Right lobe of liver (tissue), 6 donors: Measurements from ENCODE around the gene MYO15A. TPM values are rescaled to one million over a fixed set of nuclear protein-coding genes. Genes with fewer than 3 reads are reported as not detected.

Experiments
- ATAC-seq, 4 donors: fragments of 200-7000 bp; cut with Tn5 transposase; one replicate each; pipeline ENCODE4 v1.9.1; 2020; ENCODE audit warnings: mild to moderate bottlenecking in 4 of 4, moderate library complexity in 4 of 4
- DNase-seq, 3 donors: peaks; one replicate each; pipeline ENCODE4 v3.0.0-alpha.2; 2020
- H3K27ac ChIP-seq, 3 donors: fragments of 200-600 bp; one replicate each; pipeline ENCODE4 v1.8.0; 2022
- H3K27me3 ChIP-seq, 2 donors: fragments of 200-600 bp; one replicate each; pipeline ENCODE4 v1.8.0; 2022
- H3K36me3 ChIP-seq, 4 donors: fragments of 200-600 bp; sonication (generic) in 1 of 4; one replicate each; pipeline versions ENCODE4 v1.5.1 to v1.8.0; 2017 to 2022; ENCODE audit warnings: control low read depth in 1 of 4
- H3K4me1 ChIP-seq, 4 donors: fragments of 200-600 bp; sonication (generic) in 1 of 4; one replicate each; pipeline versions ENCODE4 v1.5.1 to v1.8.0; 2017 to 2022; ENCODE audit warnings: control low read depth in 1 of 4
- H3K4me3 ChIP-seq, 3 donors: fragments of 200-600 bp; one replicate each; pipeline ENCODE4 v1.8.0; 2022
- H3K9me3 ChIP-seq, 4 donors: fragments of 200-600 bp; sonication (generic) in 1 of 4; one replicate each; pipeline versions ENCODE4 v1.5.1 to v1.8.0; 2017 to 2022; ENCODE audit warnings: control low read depth in 1 of 4
- POLR2A ChIP-seq: fragments of 450-650 bp; IDR thresholded peaks from one replicate; pipeline ENCODE4 v1.6.1; 2017; ENCODE audit warnings: antibody characterized with exemption, mild to moderate bottlenecking
- WGBS: methylation state at CpG from one replicate; pipeline ENCODE4 v1.1.6; 2018; ENCODE audit warnings: low coverage, low lambda C conversion rate; ENCODE audit not compliant: insufficient coverage; ENCODE audit errors: missing lambda C conversion rate; 5-methylcytosine and 5-hydroxymethylcytosine counted together
- intact Hi-C, 2 donors: fragments of 100-400 bp; cut with DNase I; formaldehyde crosslinking; loops; one replicate each; pipeline versions ENCODE4 v1.11.2 to v1.14.1; 2022
- total RNA-seq, 6 experiments: library from RNA; depleted of rRNA in 2 of 6; stranded (reverse); fragments of >200 nt in 2 of 6; fragmentation: NEBNext Ultra II Directional in 3 of 6; extraction: Animal tissue kit (Norgen Biotek cat#: 25700) in 3 of 6; gene quantifications; one replicate each; pipeline versions ENCODE4 v1.1.0 to v1.2.4, GENCODE V29; 2016 to 2023
- TF ChIP-seq, protein P1 (sequence below), 4 donors: fragments of 200-600 bp in 3 of 4; fragments of 450-650 bp in 1 of 4; IDR thresholded peaks; one replicate each; pipeline versions ENCODE4 v1.5.1 to v1.8.0; 2016 to 2022; ENCODE audit warnings: antibody characterized with exemption in 4 of 4, mild to moderate bottlenecking in 2 of 4
- donor health status: DM: no; HTN: yes; CAD: no.
- donor health status: DM: no; HTN: no; CAD: no.
- donor health status: DM: no; HTN: no; CAD: no.
- donor health status: DM: no; HTN: yes; CAD: no.
- donor health status: DM: no; HTN: yes; CAD: no.

Gene MYO15A
- total RNA-seq, 6 experiments from 2014 or later: 0.19 to 6.2 (median 1.5) TPM

DNA sequence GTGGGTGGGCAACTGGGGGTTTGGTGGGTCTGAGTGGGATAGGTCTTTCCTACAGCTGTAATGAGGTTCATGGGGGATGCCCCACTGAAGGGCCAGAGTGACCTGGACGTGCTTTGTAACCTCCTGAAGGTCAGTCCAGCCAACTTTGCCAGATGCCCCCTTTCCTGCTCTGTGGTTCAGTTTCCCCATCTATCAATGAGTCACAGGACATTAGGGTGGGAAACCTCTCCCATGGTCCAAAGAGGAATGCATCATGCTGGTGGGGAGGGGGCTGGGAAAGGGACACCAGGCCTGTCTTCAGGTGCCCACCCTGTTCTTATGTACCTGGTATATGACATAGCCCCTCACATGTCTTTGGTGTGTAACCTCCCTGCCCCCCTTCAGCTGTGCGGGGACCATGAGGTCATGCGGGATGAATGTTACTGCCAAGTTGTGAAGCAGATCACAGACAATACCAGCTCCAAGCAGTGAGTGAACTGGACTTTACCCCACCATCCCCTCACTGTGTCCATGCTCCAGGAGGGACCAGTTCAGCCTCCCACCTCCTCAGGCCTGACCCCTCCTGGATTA is 51.1 kb downstream of the MYO15A start:
- Histone ChIP-seq H3K36me3 (no peaks in the 10 kb centered on the region), H3K9me3 (no peaks in the 10 kb centered on the region), H3K27me3 (no peaks in the 10 kb centered on the region), H3K4me1 (no peaks in the 10 kb centered on the region), H3K4me3 (no peak overlapping the region), H3K27ac (no peak overlapping the region)
- ATAC-seq: peak in 1 of 4 donors; percentile 55
- TF ChIP-seq, protein P1, sequence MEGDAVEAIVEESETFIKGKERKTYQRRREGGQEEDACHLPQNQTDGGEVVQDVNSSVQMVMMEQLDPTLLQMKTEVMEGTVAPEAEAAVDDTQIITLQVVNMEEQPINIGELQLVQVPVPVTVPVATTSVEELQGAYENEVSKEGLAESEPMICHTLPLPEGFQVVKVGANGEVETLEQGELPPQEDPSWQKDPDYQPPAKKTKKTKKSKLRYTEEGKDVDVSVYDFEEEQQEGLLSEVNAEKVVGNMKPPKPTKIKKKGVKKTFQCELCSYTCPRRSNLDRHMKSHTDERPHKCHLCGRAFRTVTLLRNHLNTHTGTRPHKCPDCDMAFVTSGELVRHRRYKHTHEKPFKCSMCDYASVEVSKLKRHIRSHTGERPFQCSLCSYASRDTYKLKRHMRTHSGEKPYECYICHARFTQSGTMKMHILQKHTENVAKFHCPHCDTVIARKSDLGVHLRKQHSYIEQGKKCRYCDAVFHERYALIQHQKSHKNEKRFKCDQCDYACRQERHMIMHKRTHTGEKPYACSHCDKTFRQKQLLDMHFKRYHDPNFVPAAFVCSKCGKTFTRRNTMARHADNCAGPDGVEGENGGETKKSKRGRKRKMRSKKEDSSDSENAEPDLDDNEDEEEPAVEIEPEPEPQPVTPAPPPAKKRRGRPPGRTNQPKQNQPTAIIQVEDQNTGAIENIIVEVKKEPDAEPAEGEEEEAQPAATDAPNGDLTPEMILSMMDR (IDR thresholded peaks at IDR 0.05): no peak
- no peak for TF ChIP-seq POLR2A
- intact Hi-C loops: no loop called here
- no peak for DNase-seq
- no CpG with 5 or more reads among the region's 3 CpGs for WGBS

DNA sequence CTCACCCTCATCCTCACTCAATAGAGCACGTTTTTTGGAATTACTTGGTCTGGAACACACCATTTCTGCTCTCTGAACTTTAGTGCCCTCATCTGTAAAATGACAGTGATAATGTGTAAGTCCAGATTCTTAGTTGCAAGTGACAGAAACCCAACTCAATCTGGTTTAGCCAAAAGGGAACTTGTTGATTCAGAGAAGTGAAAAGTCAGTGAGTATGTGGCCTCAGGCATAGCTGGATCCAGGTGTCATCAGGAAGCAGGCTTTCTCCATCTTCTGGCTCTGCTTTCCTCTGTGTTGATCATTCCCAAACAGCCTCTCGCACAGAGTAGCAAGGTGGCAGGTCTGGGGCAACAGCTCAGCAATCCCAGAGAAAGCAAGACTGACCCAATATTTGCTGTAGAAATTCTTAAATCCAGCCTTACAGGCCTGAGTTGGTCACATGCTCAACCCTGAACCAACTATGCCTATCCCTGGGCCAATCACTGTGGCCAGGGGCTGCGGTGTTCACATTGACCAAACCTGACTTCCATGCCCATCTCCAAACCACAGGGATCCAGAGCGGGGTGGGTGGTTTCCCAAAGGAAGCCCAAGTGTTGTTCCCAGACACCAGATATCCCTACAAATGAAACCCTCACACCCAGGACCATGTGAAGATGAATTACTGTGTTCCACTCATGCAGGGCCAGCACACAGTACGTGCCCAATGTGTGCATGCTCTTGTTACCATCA is 51.7 kb downstream of the MYO15A start:
- no peaks in the 10 kb centered on the region for H3K9me3 ChIP-seq
- TF ChIP-seq, protein P1 (IDR thresholded peaks at IDR 0.05): no peak
- no peak for TF ChIP-seq POLR2A
- 85% methylated on average over 2 of the region's 5 CpGs for WGBS
- H3K4me3 ChIP-seq: no peak overlapping the region
- no peaks in the 10 kb centered on the region for H3K4me1 ChIP-seq
- no peak for DNase-seq
- ATAC-seq: no peak
- no peak overlapping the region for H3K27ac ChIP-seq
- intact Hi-C loops: no loop called here
- no peaks in the 10 kb centered on the region for H3K36me3 ChIP-seq
- H3K27me3 ChIP-seq: no peaks in the 10 kb centered on the region

DNA sequence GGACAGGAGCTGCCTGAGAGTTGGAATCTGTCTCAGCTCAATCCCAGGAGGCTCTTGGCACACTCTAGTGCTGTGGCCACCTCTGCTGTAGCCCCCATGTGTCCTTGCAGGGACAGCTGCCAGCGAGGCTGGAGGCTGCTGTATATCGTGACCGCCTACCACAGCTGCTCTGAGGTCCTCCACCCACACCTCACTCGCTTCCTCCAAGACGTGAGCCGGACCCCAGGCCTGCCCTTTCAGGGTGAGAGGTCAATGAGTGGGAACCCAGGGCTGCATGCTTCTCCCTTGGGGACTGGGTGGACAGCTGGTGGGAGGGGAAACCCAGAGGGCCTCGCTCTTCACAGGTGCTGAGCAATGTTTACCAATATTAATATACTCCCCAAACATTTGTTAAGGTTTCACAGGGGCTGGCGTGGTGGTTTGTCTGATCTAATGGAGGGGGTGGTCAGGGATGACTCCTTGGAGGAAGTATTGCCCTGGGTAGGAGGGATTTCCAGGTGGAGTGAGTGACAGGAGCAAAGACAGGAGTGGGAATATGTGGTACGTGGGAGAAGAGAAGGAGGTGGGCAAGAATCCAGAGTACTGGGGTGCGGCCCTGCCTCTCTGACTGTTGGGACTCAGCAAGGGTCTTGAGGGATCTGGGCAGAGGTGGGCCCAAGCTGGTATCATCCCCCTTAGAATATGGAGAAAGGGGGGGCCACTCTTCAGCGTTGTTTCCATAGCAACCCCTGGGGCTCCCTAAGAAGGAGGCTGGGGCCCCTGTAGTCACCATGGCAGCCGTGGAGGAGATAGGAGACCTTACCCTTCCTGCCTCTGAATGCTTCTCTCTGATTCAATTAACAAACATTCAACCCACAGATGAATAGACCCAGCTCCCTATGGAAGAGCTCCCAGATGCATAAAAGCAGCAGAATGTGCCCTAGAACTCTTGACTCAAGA is 52.9 kb downstream of the MYO15A start:
- no peak for ATAC-seq
- H3K27me3 ChIP-seq: no peaks in the 10 kb centered on the region

DNA sequence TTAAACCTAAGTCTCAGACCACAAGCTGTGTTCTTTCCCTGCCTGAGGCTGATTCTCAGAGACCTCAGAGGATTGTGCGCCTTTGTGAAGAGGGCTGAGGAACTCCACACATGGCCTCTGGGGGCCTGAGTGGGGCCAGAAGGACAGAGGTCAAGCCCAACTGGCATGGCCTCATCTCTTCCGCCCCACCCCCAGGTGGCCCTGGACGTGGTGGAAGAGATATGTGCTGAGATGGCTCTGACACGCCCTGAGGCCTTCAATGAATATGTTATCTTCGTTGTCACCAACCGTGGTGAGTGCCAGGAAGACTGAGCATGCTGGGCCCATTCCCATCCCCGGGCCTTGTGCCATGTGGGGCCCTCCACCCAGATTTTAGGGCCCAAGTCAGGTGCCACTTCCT is 55.0 kb downstream of the MYO15A start:
- no peaks in the 10 kb centered on the region for H3K36me3 ChIP-seq
- no peak for ATAC-seq
- H3K4me1 ChIP-seq: no peaks in the 10 kb centered on the region
- H3K9me3 ChIP-seq: no peaks in the 10 kb centered on the region
- no CpG with 5 or more reads among the region's 7 CpGs for WGBS
- no peak for DNase-seq
- H3K27me3 ChIP-seq: no peaks in the 10 kb centered on the region
- H3K4me3 ChIP-seq: no peak overlapping the region
- intact Hi-C loops: no loop called here
- no peak for TF ChIP-seq POLR2A
- TF ChIP-seq, protein P1 (IDR thresholded peaks at IDR 0.05): no peak
- no peak overlapping the region for H3K27ac ChIP-seq

More for the DNA sequence above, 52.9 kb downstream of the MYO15A start:
- Histone ChIP-seq H3K4me1 (no peaks in the 10 kb centered on the region), H3K27ac (no peak overlapping the region), H3K4me3 (no peak overlapping the region), H3K36me3 (no peaks in the 10 kb centered on the region), H3K9me3 (no peaks in the 10 kb centered on the region)
- intact Hi-C loops: no loop called here
- TF ChIP-seq, protein P1 (IDR thresholded peaks at IDR 0.05): no peak
- no peak for TF ChIP-seq POLR2A
- no peak for DNase-seq
- 88% methylated on average over 8 of the region's 12 CpGs for WGBS
